Gastrocnemius medialis (tissue), 4 donors: ENCODE measurements around the gene DYNLL2. TPM values are rescaled to one million over a fixed set of nuclear protein-coding genes. Genes with fewer than 3 reads are reported as not detected.

Experiments
- ATAC-seq, 2 donors: fragments of 150-250 bp; one replicate each; pipeline ENCODE4 v1.9.1; 2016
- DNase-seq, 2 donors: peaks; one replicate each; pipeline ENCODE4 v3.0.0-alpha.2; 2019
- H3K27ac ChIP-seq, 4 donors: fragments of 200-600 bp; sonication (generic); 1 replicate in 1 of 4; 2 replicates in 3 of 4; pipeline ENCODE4 v1.5.1; 2016 to 2018; ENCODE audit warnings: mild to moderate bottlenecking in 2 of 4, moderate library complexity in 1 of 4
- H3K27me3 ChIP-seq, 3 donors: fragments of 200-600 bp; sonication (generic) in 2 of 3; 1 replicate in 1 of 3; 2 replicates in 2 of 3; pipeline versions ENCODE4 v1.5.1 to v1.6.0; 2016 to 2019; ENCODE audit warnings: mild to moderate bottlenecking in 1 of 3, moderate library complexity in 1 of 3
- H3K36me3 ChIP-seq, 2 donors: fragments of 200-600 bp; sonication (generic) in 1 of 2; one replicate each; pipeline ENCODE4 v1.5.1; 2017 to 2018
- H3K4me1 ChIP-seq, 2 donors: fragments of 200-600 bp; sonication (generic) in 1 of 2; one replicate each; pipeline ENCODE4 v1.5.1; 2016 to 2017; ENCODE audit warnings: mild to moderate bottlenecking in 2 of 2
- H3K4me3 ChIP-seq, 4 donors: fragments of 200-600 bp; sonication (generic) in 3 of 4; 1 replicate in 1 of 4; 2 replicates in 3 of 4; pipeline ENCODE4 v1.5.1; 2016 to 2019; ENCODE audit warnings: mild to moderate bottlenecking in 2 of 4
- H3K9me3 ChIP-seq, 3 donors: fragments of 200-600 bp; sonication (generic) in 2 of 3; 1 replicate in 1 of 3; 2 replicates in 2 of 3; pipeline ENCODE4 v1.5.1; 2016 to 2019
- CTCF ChIP-seq, 5 experiments: fragments of 450-650 bp in 3 of 5; fragments of 200-600 bp in 2 of 5; sonication (generic) in 2 of 5; IDR thresholded peaks in 4 of 5; conservative IDR thresholded peaks in 1 of 5; 1 replicate in 4 of 5; 2 replicates in 1 of 5; pipeline ENCODE4 v1.5.1; 2016 to 2019; ENCODE audit warnings: antibody characterized with exemption in 5 of 5, mild to moderate bottlenecking in 3 of 5, moderate library complexity in 3 of 5
- POLR2A ChIP-seq, 2 donors: fragments of 450-650 bp; IDR thresholded peaks; one replicate each; pipeline ENCODE4 v1.6.1; 2017; ENCODE audit warnings: antibody characterized with exemption in 2 of 2, mild to moderate bottlenecking in 2 of 2, moderate library complexity in 2 of 2
- in situ Hi-C, 4 donors: fragments of 200-750 bp; cut with MboI; loops; one replicate each; pipeline versions ENCODE4 v1.15.0 to v1.8.0; 2017; ENCODE audit warnings: low sequenced_read_pairs in 4 of 4
- intact Hi-C: fragments of 100-400 bp; cut with DNase I; formaldehyde crosslinking; loops from one replicate; pipeline ENCODE4 v1.15.1; 2023; ENCODE audit warnings: low total_unique reads
- total RNA-seq, 4 donors: library from RNA; depleted of rRNA; stranded (reverse); fragments of >200 nt; gene quantifications; one replicate each; pipeline versions ENCODE4 v1.1.0 to v1.2.3, GENCODE V29; 2016

Gene DYNLL2
- total RNA-seq, 4 donors from 2014 or later = 14.5 to 28.8 (median 20.4) TPM

- H3K9me3 ChIP-seq = no peaks in the 10 kb centered on the region
- no peak overlapping the region for H3K27ac ChIP-seq
- no peaks in the 10 kb centered on the region for H3K27me3 ChIP-seq
- no peak overlapping the region for H3K4me3 ChIP-seq
- TF ChIP-seq POLR2A (IDR thresholded peaks at IDR 0.05) (no peak), CTCF (IDR thresholded peaks at IDR 0.05 in 4 of 5, conservative IDR thresholded peaks at IDR 0.05 in 1 of 5) (no peak)
- no peaks in the 10 kb centered on the region for H3K36me3 ChIP-seq
- no peak for ATAC-seq
- intact Hi-C loops = no loop called here
- no peaks in the 10 kb centered on the region for H3K4me1 ChIP-seq
- in situ Hi-C loops = loop anchor here in 3 of 4 donors (25.0 kb wide), 3 partner anchors 95 to 995 kb away; partner anchors contain the start of gene SRSF1 (in 1 of the 3)
- no peak for DNase-seq
Observed at GRCh38 chr17:58107306-58107705, 24.1 kb downstream of the DYNLL2 start.

- no peaks in the 10 kb centered on the region for H3K36me3 ChIP-seq
- H3K27me3 ChIP-seq = no peaks in the 10 kb centered on the region
- H3K4me3 ChIP-seq = no peak overlapping the region
- H3K9me3 ChIP-seq = no peaks in the 10 kb centered on the region
- ATAC-seq (no peak), DNase-seq (no peak)
- TF ChIP-seq CTCF (IDR thresholded peaks at IDR 0.05 in 4 of 5, conservative IDR thresholded peaks at IDR 0.05 in 1 of 5) (no peak), POLR2A (IDR thresholded peaks at IDR 0.05) (no peak)
- peaks cover 0 to 3% of the 10 kb centered on the region in 2 donors for H3K4me1 ChIP-seq
- H3K27ac ChIP-seq = no peak overlapping the region
- in situ Hi-C loops (loop anchor here in 3 of 4 donors (25.0 kb wide), 3 partner anchors 97 to 997 kb away; partner anchors contain the start of gene SRSF1 (in 1 of the 3)), intact Hi-C loops (no loop called here)
Observed at GRCh38 chr17:58109197-58109596, 26.0 kb downstream of the DYNLL2 start.

GRCh38 chr17:58110012-58110411 is 26.8 kb downstream of the DYNLL2 start:
- in situ Hi-C loops = loop anchor here (10.0 to 25.0 kb wide), 6 partner anchors 95 to 998 kb away; partner anchors contain the start of genes MRPS23 (in 2 of the 4) and SRSF1 (in 2 of the 4)
- no peak for ATAC-seq

GRCh38 chr17:58111676-58112075 is 28.5 kb downstream of the DYNLL2 start:
- Histone ChIP-seq H3K36me3 (no peaks in the 10 kb centered on the region), H3K27ac (no peak overlapping the region), H3K9me3 (no peaks in the 10 kb centered on the region), H3K4me1 (peaks cover 0 to 3% of the 10 kb centered on the region in 2 donors), H3K27me3 (no peaks in the 10 kb centered on the region), H3K4me3 (no peak overlapping the region)
- DNase-seq = no peak
- intact Hi-C loops = loop anchor here (2.0 kb wide), 2 partner anchors 27 to 981 kb away; no protein-coding TSS in a partner anchor
- in situ Hi-C loops = loop anchor here (10.0 to 25.0 kb wide), 6 partner anchors 97 to 999 kb away; partner anchors contain the start of genes MRPS23 (in 2 of the 4) and SRSF1 (in 2 of the 4)
- TF ChIP-seq CTCF (IDR thresholded peaks at IDR 0.05 in 4 of 5, conservative IDR thresholded peaks at IDR 0.05 in 1 of 5) = no peak
- no peak for TF ChIP-seq POLR2A (IDR thresholded peaks at IDR 0.05)
- no peak for ATAC-seq

More at GRCh38 chr17:58110012-58110411, 26.8 kb downstream of the DYNLL2 start:
- TF ChIP-seq CTCF (IDR thresholded peaks at IDR 0.05 in 4 of 5, conservative IDR thresholded peaks at IDR 0.05 in 1 of 5) = no peak
- TF ChIP-seq POLR2A (IDR thresholded peaks at IDR 0.05) = no peak
- Histone ChIP-seq H3K27ac (no peak overlapping the region), H3K4me1 (peaks cover 0 to 3% of the 10 kb centered on the region in 2 donors), H3K9me3 (no peaks in the 10 kb centered on the region), H3K36me3 (no peaks in the 10 kb centered on the region), H3K27me3 (no peaks in the 10 kb centered on the region), H3K4me3 (no peak overlapping the region)
- DNase-seq = no peak
- intact Hi-C loops = no loop called here
